GM18502 (cell line): ENCODE data around the gene EME2.
"Not testable (repeated sequence)": the region's sequence is repeated elsewhere in the genome, so short reads cannot be mapped to it uniquely, and the experiment has no call there.

Experiments
- ATAC-seq: cut with Tn5 transposase; IDR thresholded peaks from one replicate; pipeline ENCODE4 v1.9.1; 2021; ENCODE audit warnings: mild to moderate bottlenecking; ENCODE audit not compliant: unreplicated experiment, poor library complexity

EME2 gene

GRCh38 chr16:1772362-1772907, at the start of gene EME2:
Gene EME2, plus strand, starts transcription at chr16:1772810. Its CDS starts 418 bp downstream, at chr16:1773228.
- ATAC-seq: no peak

DNA sequence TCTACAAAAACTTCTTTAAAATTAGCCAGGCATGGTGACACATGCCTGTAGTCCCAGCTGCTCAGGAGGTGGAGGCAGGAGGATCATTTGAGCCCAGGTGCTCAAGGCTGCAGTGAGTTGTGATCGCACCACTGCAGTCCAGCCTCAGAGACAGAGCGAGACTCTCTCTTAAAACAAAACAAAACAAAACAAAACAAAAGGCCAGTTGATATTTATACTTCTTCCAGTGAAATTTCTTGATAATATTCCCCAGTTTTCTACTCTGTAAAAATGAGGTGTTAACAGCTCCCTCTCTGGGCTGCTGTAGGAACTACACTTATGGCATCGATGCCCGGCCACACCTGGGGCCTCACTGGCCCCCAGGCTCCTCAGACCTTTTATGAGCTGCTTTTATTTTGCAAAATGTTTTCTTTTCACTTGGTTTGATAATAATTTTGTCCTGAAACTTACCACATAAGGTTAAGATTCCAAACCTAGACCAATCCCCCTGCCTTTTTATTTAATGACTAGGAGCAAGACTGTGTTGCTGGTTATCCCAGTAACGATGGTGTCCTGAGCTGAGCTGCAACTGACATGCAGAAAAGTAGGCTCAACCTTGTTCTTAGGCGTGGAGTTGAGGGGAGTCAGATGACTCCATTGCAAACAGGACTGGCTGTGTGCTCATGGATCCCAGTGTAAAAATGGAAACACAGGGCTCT, 49.0 kb upstream of the EME2 start:
- no peak for ATAC-seq

DNA sequence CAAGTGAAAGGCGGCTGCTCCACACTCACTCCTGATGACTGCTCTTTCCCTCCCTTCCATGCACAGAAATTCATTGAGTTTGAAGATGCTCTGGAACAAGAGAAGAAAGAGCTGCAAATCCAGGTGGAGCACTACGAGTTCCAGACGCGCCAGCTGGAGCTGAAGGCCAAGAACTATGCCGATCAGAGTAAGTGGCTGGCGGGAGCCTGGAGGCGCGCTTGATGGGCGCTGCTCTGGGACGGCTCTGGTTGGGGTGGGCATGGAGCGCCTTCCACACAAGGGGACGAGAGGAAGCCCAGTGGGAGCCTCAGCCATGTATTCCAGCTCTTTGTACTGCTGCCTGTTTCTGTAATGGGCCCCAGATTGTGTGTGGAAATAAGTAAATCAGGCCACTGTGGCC, 48.1 kb upstream of the EME2 start:
- ATAC-seq: no peak

DNA sequence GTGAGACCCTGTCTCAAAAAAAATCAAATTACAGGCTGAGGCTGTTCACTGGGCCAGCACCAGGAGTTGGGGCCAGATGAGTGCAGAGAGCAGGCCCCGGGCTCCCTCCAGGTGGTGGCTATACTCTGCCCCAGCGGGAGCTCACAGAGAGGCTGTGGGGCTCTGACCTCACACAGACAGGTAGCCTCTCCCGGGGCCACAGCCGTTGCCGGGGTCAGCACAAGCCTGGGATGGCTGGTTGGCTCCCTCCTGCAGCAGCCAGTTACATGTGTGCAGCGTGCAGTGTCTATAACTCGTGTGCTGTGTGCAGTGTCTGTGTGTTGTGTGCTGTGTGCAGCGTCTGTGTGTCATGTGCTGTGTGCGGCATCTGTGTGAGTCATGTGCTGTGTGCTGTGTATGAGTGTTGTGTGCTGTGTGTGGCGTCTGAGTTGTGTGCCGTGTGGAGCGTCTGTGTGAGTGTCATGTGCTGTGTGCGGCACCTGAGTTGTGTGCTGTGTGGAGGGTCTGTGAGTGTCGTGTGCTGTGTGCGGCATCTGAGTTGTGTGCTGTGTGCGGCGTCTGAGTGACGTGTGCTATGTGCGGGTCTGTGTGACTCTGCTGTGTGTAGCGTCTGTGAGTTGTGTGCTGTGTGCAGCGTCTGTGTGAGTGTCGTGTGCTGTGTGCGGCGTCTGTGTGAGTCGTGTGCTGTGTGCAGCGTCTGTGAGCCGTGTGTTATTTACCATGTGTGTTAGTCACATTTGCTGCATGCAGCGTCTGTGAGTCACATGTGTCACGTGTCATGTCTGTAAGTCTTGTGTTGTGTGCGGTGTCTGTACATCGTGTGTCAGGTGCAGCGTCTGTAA, 45.7 kb upstream of the EME2 start:
- no peak for ATAC-seq

- ATAC-seq: no peak
Measured at GRCh38 chr16:1727651-1728624, 44.7 kb upstream of the EME2 start.

- no peak for ATAC-seq
Measured at GRCh38 chr16:1729026-1729425, 43.6 kb upstream of the EME2 start.

GRCh38 chr16:1729445-1729844, 43.2 kb upstream of the EME2 start:
- no peak for ATAC-seq

GRCh38 chr16:1731073-1731472, 41.5 kb upstream of the EME2 start:
- no peak for ATAC-seq

DNA sequence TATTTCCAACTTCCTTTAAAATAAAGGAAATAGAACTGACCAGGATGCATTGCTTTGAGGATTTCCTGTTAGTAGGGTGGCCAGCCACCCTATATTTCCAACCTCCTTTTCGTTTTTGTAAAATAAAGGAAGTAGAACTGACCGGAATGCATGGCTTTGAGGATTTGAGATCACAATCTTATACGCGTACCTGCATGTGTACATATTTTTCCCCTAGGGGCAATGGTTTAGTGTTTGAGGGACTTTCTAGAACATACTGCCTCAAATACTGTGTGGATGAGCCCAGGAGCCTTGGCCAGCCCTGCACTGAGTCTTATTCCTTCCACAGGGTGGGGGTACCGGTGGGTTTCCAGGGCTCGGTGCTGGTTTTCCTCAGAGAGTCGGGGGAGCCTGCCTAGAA, 41.0 kb upstream of the EME2 start:
- ATAC-seq: no peak

GRCh38 chr16:1732071-1732470, 40.5 kb upstream of the EME2 start:
- no peak for ATAC-seq

DNA sequence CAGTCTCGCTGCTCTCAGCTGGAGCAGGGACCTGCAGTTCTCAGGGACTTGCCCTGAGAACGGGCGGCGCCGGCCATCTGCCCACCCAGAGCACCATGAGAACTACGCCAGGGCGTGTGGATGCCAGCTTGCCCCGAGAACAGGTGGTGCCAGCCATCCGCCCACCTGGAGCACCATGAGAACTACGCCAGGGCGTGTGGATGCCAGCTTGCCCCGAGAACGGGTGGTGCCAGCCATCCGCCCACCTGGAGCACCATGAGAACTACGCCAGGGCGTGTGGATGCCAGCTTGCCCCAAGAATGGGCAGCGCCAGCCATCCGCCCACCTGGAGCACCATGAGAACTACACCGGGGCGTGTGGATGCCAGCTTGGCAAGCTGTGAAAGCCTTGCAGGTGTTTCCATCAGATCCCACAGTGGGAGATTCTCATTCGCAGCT, 40.0 kb upstream of the EME2 start:
- not testable (repeated sequence) for ATAC-seq

DNA sequence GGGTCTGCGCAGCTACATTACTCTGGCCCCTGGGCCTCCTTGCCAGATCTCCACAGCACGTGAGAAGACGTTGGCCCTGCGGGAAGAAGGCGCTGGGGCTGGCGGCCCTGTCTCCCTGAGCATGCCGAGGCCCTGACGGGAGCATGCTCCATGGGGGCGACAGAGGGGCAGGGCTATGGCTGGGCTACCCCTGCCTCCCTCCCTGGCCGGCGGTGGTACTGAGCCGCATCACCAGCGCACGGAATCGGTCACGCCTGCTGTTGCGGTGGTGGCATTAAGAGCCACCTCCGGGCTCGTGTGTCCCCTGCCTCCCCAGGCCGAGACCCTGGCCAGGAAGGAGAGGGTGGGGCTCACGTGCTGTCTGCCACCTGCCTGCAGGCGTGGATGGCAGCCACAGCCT, 38.5 kb upstream of the EME2 start:
- no peak for ATAC-seq

- ATAC-seq: no peak
Measured at GRCh38 chr16:1734816-1735215, 37.8 kb upstream of the EME2 start.

GRCh38 chr16:1740234-1740633, 32.4 kb upstream of the EME2 start:
- no peak for ATAC-seq

- no peak for ATAC-seq
Measured at GRCh38 chr16:1740781-1741490, 31.7 kb upstream of the EME2 start.

DNA sequence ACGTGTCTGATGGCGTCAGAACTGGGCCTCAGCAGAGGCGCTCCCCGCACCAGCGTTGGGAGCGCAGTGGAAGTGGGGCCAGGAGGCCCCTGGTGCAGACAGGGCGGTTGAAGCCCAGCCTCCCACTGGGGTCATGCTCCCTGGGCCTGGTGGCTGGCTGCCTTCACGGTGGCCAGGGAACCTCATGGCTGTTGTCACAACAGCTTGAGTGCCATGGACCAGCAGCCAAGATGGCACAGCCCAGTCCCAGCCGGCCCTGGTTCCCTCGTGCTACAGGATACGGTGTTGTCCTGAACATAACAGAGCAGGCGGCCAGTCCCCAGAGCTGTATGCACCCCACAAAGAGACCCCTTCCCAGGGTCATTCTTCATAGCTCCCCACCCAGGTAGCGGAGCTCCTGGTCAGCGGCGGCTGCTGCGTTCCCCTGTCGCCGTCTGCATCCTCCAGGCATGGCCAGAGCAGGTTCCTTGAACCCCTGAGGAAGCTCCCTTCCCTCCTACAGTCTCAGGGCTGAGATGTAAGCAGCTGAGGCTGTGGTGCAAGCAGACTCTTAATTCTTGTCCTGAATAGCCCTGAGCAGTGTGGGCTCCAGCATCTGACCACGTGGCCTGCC, 31.0 kb upstream of the EME2 start:
- ATAC-seq: no peak

GRCh38 chr16:1743376-1744337, 29.0 kb upstream of the EME2 start:
- no peak for ATAC-seq

DNA sequence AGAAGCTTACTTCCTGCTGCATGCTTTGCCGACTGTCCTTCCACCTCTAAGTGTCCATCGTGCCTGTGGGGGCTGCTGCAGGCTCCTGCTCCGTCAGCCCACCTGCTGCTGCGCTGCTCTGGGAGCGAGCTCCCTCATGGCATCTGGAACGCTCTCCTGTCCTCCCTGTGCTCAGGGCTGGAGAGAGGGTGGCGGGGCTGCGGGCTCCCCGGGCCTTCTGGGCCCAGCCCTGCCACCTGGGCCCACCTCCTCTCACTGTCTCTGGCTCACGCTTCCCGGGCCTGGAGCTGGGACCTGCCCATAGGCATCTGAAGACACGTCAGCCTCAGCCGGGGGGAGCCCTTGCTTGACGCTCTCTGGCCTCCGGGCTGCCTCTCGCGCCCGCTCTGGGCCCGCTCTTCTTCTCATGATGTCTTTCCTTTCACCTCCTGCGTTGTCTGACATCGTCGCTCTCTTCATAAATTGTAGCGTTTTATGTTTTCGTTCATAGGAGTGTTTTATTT, 28.2 kb upstream of the EME2 start:
- no peak for ATAC-seq
